Trophoblast cell (in vitro differentiated cells and primary cell): Measurements from ENCODE around the gene RBM38.

Source experiments
- DNase-seq, 2 donors: peaks; one replicate each; pipeline ENCODE4 v3.0.0-alpha.2; 2016
- H2AFZ ChIP-seq: 2 replicates; pipeline ENCODE4 v1.6.1; 2013; ENCODE audit warnings: low read length, moderate library complexity, mild to moderate bottlenecking; ENCODE audit not compliant: insufficient read depth, poor library complexity
- H2AK5ac ChIP-seq: 2 replicates; pipeline ENCODE4 v1.6.1; 2013; ENCODE audit warnings: mild to moderate bottlenecking, low read length
- H2BK120ac ChIP-seq: 2 replicates; pipeline ENCODE4 v1.6.1; 2013; ENCODE audit warnings: low read length, mild to moderate bottlenecking, moderate library complexity; ENCODE audit not compliant: insufficient read depth, poor library complexity
- H2BK12ac ChIP-seq: 2 replicates; pipeline ENCODE4 v1.6.1; 2013; ENCODE audit warnings: mild to moderate bottlenecking, low read length, moderate library complexity
- H2BK5ac ChIP-seq: 2 replicates; pipeline ENCODE4 v1.6.1; 2013; ENCODE audit warnings: low read length, low read depth, moderate library complexity, mild to moderate bottlenecking; ENCODE audit not compliant: poor library complexity
- H3K14ac ChIP-seq: 2 replicates; pipeline ENCODE4 v1.6.1; 2013; ENCODE audit warnings: mild to moderate bottlenecking, low read length
- H3K18ac ChIP-seq: 2 replicates; pipeline ENCODE4 v1.6.1; 2013; ENCODE audit warnings: mild to moderate bottlenecking, low read length
- H3K23ac ChIP-seq: 2 replicates; pipeline ENCODE4 v1.6.1; 2013; ENCODE audit warnings: low read length
- H3K27ac ChIP-seq: 2 replicates; pipeline ENCODE4 v1.5.1; 2013; ENCODE audit warnings: low read depth, mild to moderate bottlenecking, inconsistent platforms, low read length, moderate library complexity
- H3K27me3 ChIP-seq: 2 replicates; pipeline ENCODE4 v1.6.1; 2013; ENCODE audit warnings: inconsistent platforms, mild to moderate bottlenecking, low read length, moderate library complexity; ENCODE audit not compliant: insufficient read depth
- H3K36me3 ChIP-seq, 2 experiments: 1 replicate in 1 of 2; 2 replicates in 1 of 2; pipeline ENCODE4 v1.6.1; 2013; ENCODE audit warnings: low read length in 2 of 2, mild to moderate bottlenecking in 2 of 2, moderate library complexity in 1 of 2; ENCODE audit not compliant: insufficient read depth in 2 of 2, control insufficient read depth in 1 of 2
- H3K4ac ChIP-seq: 2 replicates; pipeline ENCODE4 v1.6.1; 2013; ENCODE audit warnings: low read depth, mild to moderate bottlenecking, low read length, moderate library complexity
- H3K4me1 ChIP-seq, 2 experiments: 1 replicate in 1 of 2; 2 replicates in 1 of 2; pipeline ENCODE4 v1.6.1; 2013; ENCODE audit warnings: low read length in 2 of 2, mild to moderate bottlenecking in 2 of 2, moderate library complexity in 1 of 2; ENCODE audit not compliant: insufficient read depth in 2 of 2, control insufficient read depth in 1 of 2
- H3K4me2 ChIP-seq: 2 replicates; pipeline ENCODE4 v1.6.1; 2013; ENCODE audit warnings: inconsistent platforms, mild to moderate bottlenecking, low read length, moderate library complexity
- H3K4me3 ChIP-seq: 2 replicates; pipeline ENCODE4 v1.5.1; 2013; ENCODE audit warnings: mild to moderate bottlenecking, low read depth, low read length, inconsistent platforms
- H3K79me1 ChIP-seq: one replicate; pipeline ENCODE4 v1.6.1; 2013; ENCODE audit warnings: low read length
- H3K79me2 ChIP-seq: 2 replicates; pipeline ENCODE4 v1.6.1; 2013; ENCODE audit warnings: low read length, mild to moderate bottlenecking; ENCODE audit not compliant: control insufficient read depth, insufficient read depth, poor library complexity
- H3K9ac ChIP-seq: 2 replicates; pipeline ENCODE4 v1.6.1; 2013; ENCODE audit warnings: mild to moderate bottlenecking, low read length
- H3K9me3 ChIP-seq: 2 replicates; pipeline ENCODE4 v1.6.1; 2013; ENCODE audit warnings: low read depth, mild to moderate bottlenecking, control low read depth, inconsistent platforms, low read length; ENCODE audit not compliant: insufficient read depth
- H4K12ac ChIP-seq: 2 replicates; pipeline ENCODE4 v1.6.1; 2013; ENCODE audit warnings: low read depth, mild to moderate bottlenecking, low read length, moderate library complexity
- H4K8ac ChIP-seq: 2 replicates; pipeline ENCODE4 v1.6.1; 2013; ENCODE audit warnings: low read depth, mild to moderate bottlenecking, low read length, moderate library complexity
- H4K91ac ChIP-seq: one replicate; pipeline ENCODE4 v1.6.1; 2013; ENCODE audit warnings: low read depth, mild to moderate bottlenecking, low read length, moderate library complexity
- WGBS: extraction: QIAGEN DNeasy Blood & Tissue Kit; methylation state at CpG from one replicate; pipeline ENCODE4 v1.1.7; 2013; ENCODE audit warnings: missing lambda C conversion rate; ENCODE audit not compliant: insufficient read length, insufficient coverage; ENCODE audit errors: extremely low coverage; 5-methylcytosine and 5-hydroxymethylcytosine counted together

The RBM38 gene

GRCh38 chr20:57408131-57408530 is 16.9 kb downstream of the RBM38 start:
- Histone ChIP-seq H3K4ac (no peak overlapping the region), H4K12ac (no peak overlapping the region), H3K4me1 (peaks cover 7 to 18% of the 10 kb centered on the region in 2 experiments), H3K14ac (no peak overlapping the region), H3K9me3 (peaks cover 7% of the 10 kb centered on the region), H3K79me1 (peaks cover 6% of the 10 kb centered on the region), H3K27ac (no peak overlapping the region), H2BK5ac (no peak overlapping the region), H2AFZ (no peak overlapping the region), H3K4me2 (no peak overlapping the region), H3K79me2 (no peaks in the 10 kb centered on the region), H4K8ac (no peak overlapping the region), H3K23ac (no peak overlapping the region), H3K9ac (no peak overlapping the region), H2AK5ac (no peak overlapping the region), H2BK12ac (no peak overlapping the region), H3K4me3 (no peak overlapping the region), H2BK120ac (no peak overlapping the region), H3K18ac (no peak overlapping the region), H4K91ac (no peak overlapping the region), H3K27me3 (no peaks in the 10 kb centered on the region), H3K36me3 (peaks cover 59 to 61% of the 10 kb centered on the region in 2 experiments)
- no CpG with 5 or more reads among the region's 13 CpGs for WGBS
- no peak for DNase-seq

- H3K4ac ChIP-seq = no peak overlapping the region
- no peaks in the 10 kb centered on the region for H3K27me3 ChIP-seq
- H3K23ac ChIP-seq = no peak overlapping the region
- H3K4me2 ChIP-seq = no peak overlapping the region
- no peak overlapping the region for H3K18ac ChIP-seq
- H3K36me3 ChIP-seq = peaks cover 55 to 56% of the 10 kb centered on the region in 2 experiments
- H4K91ac ChIP-seq = no peak overlapping the region
- H3K27ac ChIP-seq = no peak overlapping the region
- H2BK12ac ChIP-seq = no peak overlapping the region
- no peak overlapping the region for H3K14ac ChIP-seq
- H3K4me3 ChIP-seq = peak overlapping the region; percentile 18
- peaks cover 7 to 15% of the 10 kb centered on the region in 2 experiments for H3K4me1 ChIP-seq
- peaks cover 6% of the 10 kb centered on the region for H3K79me1 ChIP-seq
- H4K12ac ChIP-seq = no peak overlapping the region
- WGBS = no CpG with 5 or more reads among the region's 29 CpGs
- H3K9ac ChIP-seq = no peak overlapping the region
- no peak overlapping the region for H2BK120ac ChIP-seq
- DNase-seq = no peak
- H3K79me2 ChIP-seq = no peaks in the 10 kb centered on the region
- H2AK5ac ChIP-seq = no peak overlapping the region
- peaks cover 7% of the 10 kb centered on the region for H3K9me3 ChIP-seq
- no peak overlapping the region for H2BK5ac ChIP-seq
- H4K8ac ChIP-seq = no peak overlapping the region
- no peak overlapping the region for H2AFZ ChIP-seq
Observed at GRCh38 chr20:57408536-57409233, 17.5 kb downstream of the RBM38 start.

GRCh38 chr20:57409316-57409671 is 18.1 kb downstream of the RBM38 start:
- Histone ChIP-seq H3K23ac (no peak overlapping the region), H3K4me1 (peaks cover 7 to 15% of the 10 kb centered on the region in 2 experiments), H3K27ac (no peak overlapping the region), H3K4me3 (no peak overlapping the region), H3K79me2 (no peaks in the 10 kb centered on the region), H2BK120ac (no peak overlapping the region), H3K9ac (no peak overlapping the region), H3K18ac (no peak overlapping the region), H4K12ac (no peak overlapping the region), H3K14ac (no peak overlapping the region), H3K4ac (no peak overlapping the region), H3K9me3 (peaks cover 7% of the 10 kb centered on the region), H2BK12ac (no peak overlapping the region), H4K8ac (no peak overlapping the region), H2AK5ac (no peak overlapping the region), H3K27me3 (no peaks in the 10 kb centered on the region), H3K79me1 (peaks cover 6% of the 10 kb centered on the region), H2BK5ac (no peak overlapping the region), H3K4me2 (no peak overlapping the region), H4K91ac (no peak overlapping the region), H3K36me3 (peaks cover 49% of the 10 kb centered on the region in 2 experiments), H2AFZ (no peak overlapping the region)
- WGBS = no CpG with 5 or more reads among the region's 16 CpGs
- no peak for DNase-seq

- Histone ChIP-seq H3K27me3 (no peaks in the 10 kb centered on the region), H3K79me1 (peaks cover 6% of the 10 kb centered on the region), H3K4me2 (no peak overlapping the region), H3K4me1 (peaks cover 7 to 15% of the 10 kb centered on the region in 2 experiments), H2AFZ (no peak overlapping the region), H3K9me3 (peaks cover 7% of the 10 kb centered on the region), H3K4me3 (no peak overlapping the region), H3K14ac (no peak overlapping the region), H2BK5ac (no peak overlapping the region), H4K91ac (peak overlapping the region; percentile 59), H3K4ac (no peak overlapping the region), H3K79me2 (no peaks in the 10 kb centered on the region), H3K18ac (no peak overlapping the region), H2BK12ac (no peak overlapping the region), H3K9ac (no peak overlapping the region), H4K12ac (no peak overlapping the region), H3K27ac (peak overlapping the region; percentile 12), H3K23ac (no peak overlapping the region), H3K36me3 (peaks cover 43 to 44% of the 10 kb centered on the region in 2 experiments), H2AK5ac (no peak overlapping the region), H4K8ac (no peak overlapping the region), H2BK120ac (no peak overlapping the region)
- DNase-seq = peak; percentile 58 to 61
- WGBS = no CpG with 5 or more reads among the region's 14 CpGs
Observed at GRCh38 chr20:57409672-57410397, 18.6 kb downstream of the RBM38 start.
